Epithelial cell of esophagus (primary cell): ENCODE measurements around the gene SELENOF.

ENCODE experiments used
- DNase-seq: peaks from one replicate; pipeline ENCODE4 v3.0.0; 2010; ENCODE audit warnings: low read depth
- H3K4me3 ChIP-seq: 2 replicates; pipeline ENCODE4 v1.5.1; 2011; ENCODE audit warnings: mild to moderate bottlenecking, low read length, control low read depth
- CTCF ChIP-seq: IDR thresholded peaks from 2 replicates; pipeline ENCODE4 v1.5.1; 2011; ENCODE audit warnings: low read depth, mild to moderate bottlenecking, low read length, control low read depth, inconsistent platforms; ENCODE audit not compliant: insufficient read depth; ENCODE audit errors: missing control alignments

Gene SELENOF

GRCh38 chr1:86913896-86914600 is at the start of gene SELENOF:
Gene SELENOF, minus strand, starts transcription at chr1:86914126. Its CDS starts 15 bp downstream, at chr1:86914111.
- no peak for TF ChIP-seq CTCF
- peak within 1 kb of the TSS; percentile 90 for H3K4me3 ChIP-seq
- DNase-seq: peak; percentile 100

- TF ChIP-seq CTCF: no peak
- DNase-seq: no peak
- no peak overlapping the region for H3K4me3 ChIP-seq
These were observed 46.6 kb upstream of the SELENOF start for GRCh38 chr1:86960548-86960947.

GRCh38 chr1:86957221-86957620 is 43.3 kb upstream of the SELENOF start:
- no peak overlapping the region for H3K4me3 ChIP-seq
- no peak for DNase-seq
- no peak for TF ChIP-seq CTCF

- no peak for TF ChIP-seq CTCF
- H3K4me3 ChIP-seq: no peak overlapping the region
- DNase-seq: no peak
These were observed 42.3 kb upstream of the SELENOF start for GRCh38 chr1:86956221-86956620.

GRCh38 chr1:86955678-86956077 is 41.8 kb upstream of the SELENOF start:
- no peak for TF ChIP-seq CTCF
- DNase-seq: no peak

GRCh38 chr1:86953167-86953566 is 39.2 kb upstream of the SELENOF start:
- DNase-seq: no peak
- no peak for TF ChIP-seq CTCF
- no peak overlapping the region for H3K4me3 ChIP-seq

More at GRCh38 chr1:86955678-86956077, 41.8 kb upstream of the SELENOF start:
- H3K4me3 ChIP-seq: no peak overlapping the region

GRCh38 chr1:86951430-86951829 is 37.5 kb upstream of the SELENOF start:
- no peak overlapping the region for H3K4me3 ChIP-seq
- TF ChIP-seq CTCF: no peak
- no peak for DNase-seq
